GM18499 (cell line): ENCODE results near the gene LMAN2.
"Not testable (repeated sequence)": the region's sequence is repeated elsewhere in the genome, so short reads cannot be mapped to it uniquely, and the experiment has no call there.

ENCODE experiments used
- ATAC-seq: cut with Tn5 transposase; IDR thresholded peaks from one replicate; pipeline ENCODE4 v1.9.1; 2021; ENCODE audit warnings: moderate number of reproducible peaks; ENCODE audit not compliant: insufficient read depth, unreplicated experiment

The LMAN2 gene

GRCh38 chr5:177366528-177367322, 15.3 kb upstream of the LMAN2 start:
- ATAC-seq, result no peak

GRCh38 chr5:177365845-177366527, 14.5 kb upstream of the LMAN2 start:
- ATAC-seq, result no peak

GRCh38 chr5:177364159-177364962, 12.9 kb upstream of the LMAN2 start:
- no peak for ATAC-seq

DNA sequence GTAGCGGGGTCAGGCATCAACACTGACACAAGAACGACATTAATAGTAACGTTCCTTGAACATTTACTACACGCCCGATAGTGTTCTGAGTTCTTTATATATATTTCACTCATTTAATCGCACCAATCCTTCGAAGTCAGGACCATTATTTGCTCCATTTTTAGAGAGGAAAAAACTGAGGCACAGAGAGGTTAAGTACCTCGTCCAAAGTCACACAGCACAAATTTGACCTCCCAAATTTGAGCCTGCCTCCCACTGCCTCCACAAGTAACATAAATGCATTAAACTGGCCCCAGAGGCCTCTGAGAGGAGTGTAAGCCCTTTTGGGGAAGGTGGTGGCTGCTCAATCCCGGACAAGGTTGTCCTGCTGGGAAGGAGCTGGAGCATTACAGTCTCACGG, 12.1 kb upstream of the LMAN2 start:
- no peak for ATAC-seq

DNA sequence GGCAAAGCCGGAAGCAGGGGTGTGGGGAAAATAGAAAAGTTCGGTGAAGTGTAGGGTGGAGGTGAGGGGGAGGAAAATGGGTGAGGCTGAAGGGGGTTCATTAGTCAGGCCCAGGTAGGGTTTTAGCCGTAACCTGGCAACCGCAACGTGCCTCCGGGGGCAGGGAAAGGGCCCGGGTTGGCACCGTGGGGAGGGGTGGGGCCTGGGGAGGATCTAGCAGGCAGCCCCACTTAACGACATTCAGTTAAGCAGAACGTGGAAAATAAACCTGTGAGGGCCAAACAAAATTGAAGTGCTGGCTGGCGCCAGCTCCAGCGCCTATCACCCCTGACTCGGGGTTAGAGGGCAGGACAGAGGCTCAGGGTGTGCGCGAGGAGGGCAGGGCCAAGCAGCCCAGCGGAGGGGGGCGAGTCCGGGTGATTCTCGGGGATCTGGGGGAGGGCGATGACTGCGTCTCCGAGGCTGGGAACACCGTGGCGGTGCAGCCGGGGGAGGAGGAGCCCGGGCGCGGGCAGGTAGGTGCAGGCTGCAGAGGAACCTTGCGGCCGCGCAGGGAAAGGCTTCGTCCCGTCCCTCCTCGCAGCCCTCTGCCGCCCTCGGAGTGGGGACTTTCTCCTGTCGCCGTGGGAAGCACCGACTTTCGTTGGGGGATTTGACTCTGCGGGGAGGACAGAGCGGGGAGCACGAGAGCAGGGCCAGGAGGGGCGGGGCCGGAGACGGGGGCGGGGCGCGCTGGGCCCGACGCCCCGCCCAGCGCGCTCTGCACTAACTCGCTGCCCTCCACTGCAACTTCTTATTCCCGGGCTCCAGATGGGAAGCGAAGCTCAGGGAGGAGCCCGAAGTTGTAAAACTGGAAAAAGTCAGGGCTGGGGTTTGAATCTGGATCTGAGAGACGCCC, 11.4 kb upstream of the LMAN2 start:
- ATAC-seq, result no peak

DNA sequence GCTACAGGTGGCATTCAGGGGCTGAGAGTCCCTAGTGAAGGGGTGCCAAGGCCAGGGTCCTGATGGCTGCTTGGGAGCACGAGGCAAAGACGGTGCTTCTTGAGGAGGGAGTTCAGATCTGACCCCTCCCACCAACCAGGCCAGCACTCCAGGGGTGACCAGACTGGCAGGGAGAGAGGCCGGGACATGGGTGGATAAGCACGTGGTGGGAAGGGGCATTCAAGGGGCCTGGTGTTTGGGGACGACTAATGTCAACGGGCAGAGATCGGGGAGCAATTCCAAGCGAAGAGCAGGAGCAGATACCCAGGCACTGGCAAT, 10.8 kb upstream of the LMAN2 start:
- no peak for ATAC-seq

DNA sequence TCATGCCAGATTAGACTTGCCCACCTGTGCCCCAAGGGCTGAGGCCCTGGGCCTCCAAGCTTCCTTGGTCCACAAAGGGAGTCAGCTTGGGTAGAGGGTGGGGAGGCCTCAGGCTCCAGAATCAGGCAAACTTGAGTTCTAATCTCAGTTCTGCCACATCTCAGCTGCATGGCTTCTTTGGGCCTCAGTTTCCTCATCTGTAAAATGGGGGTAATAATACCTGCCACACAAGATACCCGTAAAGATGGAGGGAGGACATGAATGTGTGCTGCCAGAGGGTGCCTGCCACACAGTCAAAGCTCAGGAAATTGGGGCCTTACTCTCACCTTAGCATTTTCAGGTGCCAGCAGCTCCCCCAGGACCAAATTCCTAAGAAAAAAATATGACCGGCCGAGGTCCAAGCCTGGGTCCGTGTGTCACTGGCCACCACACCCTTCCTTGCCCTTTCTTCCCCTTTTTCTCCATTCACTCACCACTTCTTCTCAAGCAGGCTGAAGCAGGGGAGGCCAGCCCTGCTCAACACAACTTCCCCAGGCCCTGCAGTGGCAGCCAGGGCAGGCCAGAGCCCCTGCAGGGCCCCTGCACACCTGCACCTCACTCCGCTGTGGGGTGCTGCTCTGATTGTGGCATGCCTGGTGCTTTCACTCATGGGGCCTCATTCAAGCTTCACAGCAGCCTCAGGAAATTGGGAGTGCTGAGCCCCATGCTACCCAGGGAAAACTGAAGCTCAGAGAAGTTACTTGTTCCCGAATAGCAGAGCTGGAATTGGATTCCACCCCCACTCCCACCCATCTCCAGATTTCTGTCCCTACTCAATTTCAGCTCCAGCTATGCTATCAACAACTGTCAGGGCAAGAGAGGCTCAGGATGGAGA, 10.2 kb upstream of the LMAN2 start:
- no peak for ATAC-seq

GRCh38 chr5:177360740-177361139, 9.3 kb upstream of the LMAN2 start:
- not testable (repeated sequence) for ATAC-seq

DNA sequence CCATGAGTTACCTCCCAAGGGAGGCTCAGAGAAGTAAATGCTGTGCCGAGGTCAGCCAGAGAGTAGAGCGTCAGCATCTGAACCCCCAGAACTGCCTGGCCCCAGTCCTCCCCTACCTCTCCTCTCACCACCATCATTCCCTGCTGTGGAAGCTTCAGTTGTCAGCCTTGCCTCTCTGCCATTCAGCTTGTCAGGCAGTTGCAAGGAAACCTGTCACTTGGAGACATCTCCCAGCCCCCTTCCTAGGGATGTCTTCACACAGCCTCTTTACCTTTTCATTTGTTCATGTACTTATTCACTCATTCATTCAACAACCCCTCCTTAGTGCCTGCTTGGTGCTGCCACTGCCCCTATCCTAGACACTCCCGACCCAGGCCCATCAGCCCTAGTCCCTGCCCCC, 8.4 kb upstream of the LMAN2 start:
- no peak for ATAC-seq

GRCh38 chr5:177359451-177359851, 8.0 kb upstream of the LMAN2 start:
- ATAC-seq, result no peak

GRCh38 chr5:177358370-177358819, 6.9 kb upstream of the LMAN2 start:
- ATAC-seq, result no peak

- peak; percentile 72 for ATAC-seq
Measured at GRCh38 chr5:177357459-177358351, 6.2 kb upstream of the LMAN2 start, which contains the start of gene RGS14. TSS of gene RGS14 (plus strand) at chr5:177357924. CDS start at chr5:177358025, 101 bp downstream.

DNA sequence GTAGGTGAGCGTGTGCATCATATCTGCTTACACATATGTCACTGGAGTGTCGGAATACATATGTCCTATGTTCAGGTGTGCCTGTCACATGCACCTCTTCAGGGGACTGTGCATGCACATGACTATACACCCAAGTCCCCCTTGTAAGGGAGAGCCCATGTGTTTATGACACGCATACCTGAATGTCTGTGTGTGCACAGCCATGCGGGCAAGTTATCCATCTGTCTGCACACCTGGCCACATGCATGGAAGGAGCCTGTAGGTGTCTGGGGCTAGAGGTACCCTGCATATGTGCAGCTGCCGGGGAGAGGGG, 5.6 kb upstream of the LMAN2 start:
- no peak for ATAC-seq

- ATAC-seq, result no peak
Measured at GRCh38 chr5:177356746-177357145, 5.3 kb upstream of the LMAN2 start.

- ATAC-seq, result no peak
Measured at GRCh38 chr5:177355868-177356168, 4.3 kb upstream of the LMAN2 start.

GRCh38 chr5:177355162-177355867, 3.8 kb upstream of the LMAN2 start:
- ATAC-seq, result no peak

- ATAC-seq, result no peak
Measured at GRCh38 chr5:177354711-177355110, 3.2 kb upstream of the LMAN2 start.

GRCh38 chr5:177354256-177354655, 2.8 kb upstream of the LMAN2 start:
- no peak for ATAC-seq
